Activated B cell treated with CpG ODN at 0.5 μM for 24 hours (primary cell): Measurements from ENCODE around the gene RAX2. TPM values are rescaled to one million over a fixed set of nuclear protein-coding genes. Genes with fewer than 3 reads are reported as not detected.

ENCODE experiments used
- ATAC-seq: fragments of 200-7000 bp; cut with Tn5 transposase; one replicate; pipeline ENCODE4 v1.10.0; 2021; ENCODE audit warnings: low read depth, mild to moderate bottlenecking, moderate library complexity
- CTCF ChIA-PET: fragments of 350-600 bp; sonication (Branson Sonifier 250); formaldehyde crosslinking; loops from one replicate; lab custom pipeline; 2021; ENCODE audit warnings: antibody characterized with exemption; lab: Charles Lee
- POLR2A ChIA-PET: fragments of 350-600 bp; sonication (Branson Sonifier 250); formaldehyde crosslinking; loops from one replicate; lab custom pipeline; 2021; ENCODE audit warnings: antibody characterized with exemption; lab: Charles Lee
- DNase-seq: peaks from one replicate; pipeline ENCODE4 v3.0.0; 2022
- H3K27ac Mint-ChIP-seq: one replicate; pipeline ENCODE4 v1.8.0; 2020; ENCODE audit warnings: mixed read lengths
- H3K27me3 Mint-ChIP-seq: one replicate; pipeline ENCODE4 v1.8.0; 2021; ENCODE audit warnings: mixed read lengths
- H3K36me3 Mint-ChIP-seq: one replicate; pipeline ENCODE4 v1.8.0; 2021; ENCODE audit warnings: low read depth, mixed read lengths
- H3K4me1 Mint-ChIP-seq: one replicate; pipeline ENCODE4 v1.8.0; 2021; ENCODE audit warnings: mixed read lengths
- H3K4me3 Mint-ChIP-seq: one replicate; pipeline ENCODE4 v1.8.0; 2020; ENCODE audit warnings: mild to moderate bottlenecking, mixed read lengths
- H3K9me3 Mint-ChIP-seq: one replicate; pipeline ENCODE4 v1.8.0; 2020; ENCODE audit warnings: mixed read lengths
- intact Hi-C: fragments of 100-400 bp; cut with micrococcal nuclease; formaldehyde crosslinking; loops from one replicate; pipeline ENCODE4 v1.15.1; 2024
- total RNA-seq: library from RNA; stranded (reverse); gene quantifications from 2 replicates; pipeline ENCODE4 v1.2.3, GENCODE V29; 2022
- TF ChIP-seq, protein P1 (sequence below): fragments of 200-600 bp; IDR thresholded peaks from one replicate; pipeline ENCODE4 v1.8.0; 2022; ENCODE audit warnings: antibody characterized with exemption, mild to moderate bottlenecking

Gene RAX2
- total RNA-seq, 1 donor from 2014 or later = not detected

DNA sequence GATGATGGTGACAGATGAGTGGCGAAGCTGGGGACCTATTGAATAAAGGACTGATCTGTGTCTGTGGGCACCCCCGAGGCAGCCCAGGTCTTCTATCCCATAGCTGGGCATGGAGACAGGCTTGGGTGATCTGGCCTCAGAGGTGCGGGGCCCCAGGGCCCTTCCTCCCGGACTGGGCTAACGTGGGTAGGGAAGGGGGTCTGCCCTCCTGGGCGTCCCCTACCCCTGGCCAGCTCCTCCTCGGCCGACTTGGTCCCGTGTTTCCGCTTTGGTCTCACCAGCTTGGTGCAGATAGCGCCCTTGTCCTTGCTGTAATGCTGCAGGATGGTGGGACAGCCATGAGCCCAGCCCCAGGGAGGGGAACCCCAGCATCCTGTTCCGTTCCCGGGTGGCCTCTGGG, 10.9 kb upstream of the RAX2 start:
- Mint-ChIP-seq H3K4me3 (no peak overlapping the region), H3K27ac (no peak overlapping the region), H3K36me3 (peaks cover 10% of the 10 kb centered on the region), H3K4me1 (peaks cover 15% of the 10 kb centered on the region), H3K9me3 (peaks cover 13% of the 10 kb centered on the region), H3K27me3 (peaks cover 4% of the 10 kb centered on the region)
- CTCF ChIA-PET = no interaction called here
- TF ChIP-seq, protein P1, sequence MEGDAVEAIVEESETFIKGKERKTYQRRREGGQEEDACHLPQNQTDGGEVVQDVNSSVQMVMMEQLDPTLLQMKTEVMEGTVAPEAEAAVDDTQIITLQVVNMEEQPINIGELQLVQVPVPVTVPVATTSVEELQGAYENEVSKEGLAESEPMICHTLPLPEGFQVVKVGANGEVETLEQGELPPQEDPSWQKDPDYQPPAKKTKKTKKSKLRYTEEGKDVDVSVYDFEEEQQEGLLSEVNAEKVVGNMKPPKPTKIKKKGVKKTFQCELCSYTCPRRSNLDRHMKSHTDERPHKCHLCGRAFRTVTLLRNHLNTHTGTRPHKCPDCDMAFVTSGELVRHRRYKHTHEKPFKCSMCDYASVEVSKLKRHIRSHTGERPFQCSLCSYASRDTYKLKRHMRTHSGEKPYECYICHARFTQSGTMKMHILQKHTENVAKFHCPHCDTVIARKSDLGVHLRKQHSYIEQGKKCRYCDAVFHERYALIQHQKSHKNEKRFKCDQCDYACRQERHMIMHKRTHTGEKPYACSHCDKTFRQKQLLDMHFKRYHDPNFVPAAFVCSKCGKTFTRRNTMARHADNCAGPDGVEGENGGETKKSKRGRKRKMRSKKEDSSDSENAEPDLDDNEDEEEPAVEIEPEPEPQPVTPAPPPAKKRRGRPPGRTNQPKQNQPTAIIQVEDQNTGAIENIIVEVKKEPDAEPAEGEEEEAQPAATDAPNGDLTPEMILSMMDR = no peak
- intact Hi-C loops = loop anchor here (1.0 kb wide), 1 partner anchor 39 kb away; no protein-coding TSS in a partner anchor
- DNase-seq (no peak), ATAC-seq (no peak)
- POLR2A ChIA-PET = interaction anchor here (0.6 kb wide), 1 partner anchor 687 kb away, joined by 6 read pairs; no protein-coding TSS in a partner anchor

DNA sequence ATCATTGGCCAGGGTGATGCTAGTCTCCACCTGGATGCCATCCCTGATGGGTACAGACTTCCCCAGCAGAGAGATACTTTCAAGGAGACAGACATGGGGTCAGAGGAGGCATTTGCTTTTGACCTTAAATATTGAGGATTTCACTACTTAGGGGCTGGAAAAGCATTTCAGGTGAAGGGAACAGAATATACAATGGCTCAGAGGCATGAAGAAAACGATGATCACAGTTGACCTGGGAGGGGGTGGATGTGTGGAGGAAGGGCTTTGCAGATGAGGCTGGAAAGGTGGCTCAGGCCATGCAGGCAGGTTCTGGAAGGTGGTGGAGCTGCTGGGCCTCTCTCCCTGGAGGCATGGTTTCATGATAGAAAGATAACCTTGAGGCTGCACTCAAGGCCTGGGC, 10.3 kb upstream of the RAX2 start:
- ChIA-PET CTCF (no interaction called here), POLR2A (interaction anchor here (0.6 kb wide), 1 partner anchor 687 kb away, joined by 6 read pairs; no protein-coding TSS in a partner anchor)
- H3K4me3 Mint-ChIP-seq = no peak overlapping the region
- ATAC-seq = no peak
- H3K4me1 Mint-ChIP-seq = peaks cover 15% of the 10 kb centered on the region
- intact Hi-C loops = no loop called here
- peaks cover 13% of the 10 kb centered on the region for H3K9me3 Mint-ChIP-seq
- H3K27me3 Mint-ChIP-seq = peaks cover 4% of the 10 kb centered on the region
- TF ChIP-seq, protein P1 = no peak
- no peak for DNase-seq
- H3K36me3 Mint-ChIP-seq = peaks cover 10% of the 10 kb centered on the region
- H3K27ac Mint-ChIP-seq = no peak overlapping the region

DNA sequence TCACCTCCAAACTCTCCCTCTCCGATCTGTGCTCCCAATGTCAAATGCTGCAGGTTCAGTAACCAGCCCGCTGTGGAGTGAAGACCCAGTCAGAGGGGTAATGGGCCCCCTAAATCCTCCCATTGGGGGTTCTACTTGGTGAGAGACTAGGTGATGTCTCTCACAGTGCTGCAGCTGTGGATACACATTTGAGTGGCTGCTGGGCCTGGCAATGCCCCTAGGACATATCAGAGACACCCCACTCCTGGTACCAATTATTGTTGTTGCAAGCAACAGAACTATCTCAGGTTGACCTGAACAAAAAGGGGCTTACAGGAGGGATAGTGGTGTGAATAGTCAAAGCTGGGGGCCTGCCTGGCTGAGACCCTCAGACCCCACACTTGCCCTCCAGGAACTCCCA, 9.6 kb upstream of the RAX2 start:
- Mint-ChIP-seq H3K4me1 (peaks cover 14% of the 10 kb centered on the region), H3K27ac (no peak overlapping the region), H3K9me3 (peaks cover 13% of the 10 kb centered on the region), H3K36me3 (peaks cover 10% of the 10 kb centered on the region), H3K27me3 (peaks cover 4% of the 10 kb centered on the region), H3K4me3 (no peak overlapping the region)
- CTCF ChIA-PET = no interaction called here
- TF ChIP-seq, protein P1 = no peak
- DNase-seq (no peak), ATAC-seq (no peak)
- POLR2A ChIA-PET = no interaction called here
- intact Hi-C loops = no loop called here

DNA sequence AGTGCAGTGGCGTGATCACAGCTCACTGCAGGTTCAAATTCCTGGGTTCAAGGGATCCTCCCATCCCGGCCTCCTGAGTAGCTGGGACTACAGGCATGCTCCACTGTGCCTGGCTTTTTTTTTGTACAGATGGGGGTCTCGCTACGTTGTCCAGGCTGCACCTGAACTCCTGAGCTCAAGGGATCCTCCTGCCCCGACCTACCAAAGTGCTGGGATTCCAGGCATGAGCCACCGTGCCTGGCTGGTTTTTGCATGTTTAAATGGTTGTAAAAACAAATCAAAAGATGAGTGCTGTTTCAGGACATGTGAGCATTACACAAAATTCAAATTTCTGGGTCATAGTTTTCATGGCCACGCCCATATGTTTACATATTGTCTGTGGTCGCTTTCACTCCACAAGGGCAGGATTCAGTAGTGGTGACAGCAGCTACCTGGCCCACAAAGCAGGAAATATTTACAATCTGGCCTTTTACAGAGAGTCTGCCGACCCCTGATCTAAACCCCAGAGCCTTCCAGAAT, 8.8 kb upstream of the RAX2 start:
- Mint-ChIP-seq H3K27me3 (peaks cover 4% of the 10 kb centered on the region), H3K27ac (no peak overlapping the region), H3K4me1 (peaks cover 13% of the 10 kb centered on the region), H3K36me3 (peaks cover 10% of the 10 kb centered on the region), H3K9me3 (peaks cover 13% of the 10 kb centered on the region), H3K4me3 (no peak overlapping the region)
- intact Hi-C loops = no loop called here
- TF ChIP-seq, protein P1 = no peak
- ChIA-PET POLR2A (interaction anchor here (0.7 kb wide), 1 partner anchor 18 kb away, joined by 3 read pairs; the partner anchor contains the start of gene MRPL54), CTCF (no interaction called here)
- ATAC-seq = no peak
- DNase-seq = no peak

DNA sequence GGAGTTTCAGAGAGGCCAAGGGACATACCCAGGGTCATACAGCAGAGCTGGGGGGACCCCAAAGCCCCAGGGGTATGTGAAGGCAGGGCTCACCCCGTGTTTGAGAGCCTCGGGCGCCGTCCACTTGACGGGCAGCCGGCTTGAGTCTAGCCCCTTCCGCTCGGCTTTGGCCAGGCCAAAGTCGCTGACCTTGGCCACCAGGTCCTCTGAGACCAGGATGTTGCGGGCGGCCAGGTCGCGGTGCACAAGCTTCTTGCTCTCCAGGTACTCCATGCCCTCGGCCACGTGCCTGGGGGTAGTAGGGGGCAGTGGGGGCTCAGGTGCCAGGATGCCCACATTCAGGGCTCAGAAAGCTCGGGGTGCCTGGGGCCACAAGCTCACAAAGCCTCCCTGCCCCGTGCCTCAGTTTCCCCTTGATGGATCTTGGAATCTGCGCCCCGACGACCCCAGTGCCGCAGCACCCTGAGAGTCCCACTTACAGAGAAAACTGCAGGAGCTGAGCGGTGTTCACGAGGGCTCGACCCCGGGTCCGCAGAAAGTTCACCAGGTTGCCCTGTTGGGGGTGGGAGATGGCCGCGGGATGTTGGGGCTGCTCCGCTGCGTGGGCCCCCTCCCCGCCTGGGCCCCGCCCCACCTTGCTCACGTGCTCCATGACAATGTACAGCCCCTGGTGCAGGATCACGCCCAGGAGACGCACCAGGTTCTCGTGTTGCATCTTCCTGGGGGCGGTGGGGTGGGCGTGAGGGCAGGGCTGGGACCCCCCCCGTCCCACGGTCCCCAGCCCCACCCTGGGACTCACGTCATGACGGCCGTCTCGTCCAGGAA, 7.1 kb upstream of the RAX2 start:
- H3K9me3 Mint-ChIP-seq = peaks cover 13% of the 10 kb centered on the region
- no peak overlapping the region for H3K4me3 Mint-ChIP-seq
- peaks cover 10% of the 10 kb centered on the region for H3K36me3 Mint-ChIP-seq
- ChIA-PET CTCF (no interaction called here), POLR2A (interaction anchor here (0.7 to 1.7 kb wide), 2 partner anchors 17 to 69 kb away, joined by 3 to 6 read pairs; partner anchors contain the start of gene MRPL54)
- no peak overlapping the region for H3K27ac Mint-ChIP-seq
- intact Hi-C loops = no loop called here
- H3K27me3 Mint-ChIP-seq = no peaks in the 10 kb centered on the region
- ATAC-seq (no peak), DNase-seq (no peak)
- H3K4me1 Mint-ChIP-seq = no peaks in the 10 kb centered on the region
- TF ChIP-seq, protein P1 = no peak
